KMS-11 (cell line): ENCODE results near the gene FLNB.
"Not testable (repeated sequence)": the region's sequence is repeated elsewhere in the genome, so short reads cannot be mapped to it uniquely, and the experiment has no call there.

Experiments used
- H2AFZ ChIP-seq: fragments of 200-600 bp; sonication (generic); 2 replicates; pipeline ENCODE4 v1.6.1; 2016; ENCODE audit warnings: antibody characterized with exemption, mixed run types, low read depth
- H3K27ac ChIP-seq: fragments of 200-600 bp; sonication (generic); 2 replicates; pipeline ENCODE4 v1.6.1; 2016; ENCODE audit warnings: mild to moderate bottlenecking, mixed run types
- H3K27me3 ChIP-seq: fragments of 200-600 bp; sonication (generic); 2 replicates; pipeline ENCODE4 v1.6.1; 2017; ENCODE audit warnings: mild to moderate bottlenecking, low read depth, mixed run types, moderate library complexity; ENCODE audit not compliant: insufficient read depth
- H3K36me3 ChIP-seq: fragments of 200-600 bp; sonication (generic); 2 replicates; pipeline ENCODE4 v1.6.1; 2017; ENCODE audit warnings: mild to moderate bottlenecking, mixed run types; ENCODE audit not compliant: insufficient read depth
- H3K4me1 ChIP-seq: fragments of 200-600 bp; sonication (generic); 2 replicates; pipeline ENCODE4 v1.6.1; 2016; ENCODE audit warnings: mild to moderate bottlenecking, low read depth, mixed run types; ENCODE audit not compliant: poor library complexity, severe bottlenecking
- H3K4me2 ChIP-seq: fragments of 200-600 bp; sonication (generic); 2 replicates; pipeline ENCODE4 v1.7.0; 2016; ENCODE audit warnings: mild to moderate bottlenecking, mixed run types
- H3K4me3 ChIP-seq: fragments of 200-600 bp; sonication (generic); IDR thresholded peaks from 2 replicates; pipeline ENCODE4 v1.6.1; 2017; ENCODE audit warnings: low read depth, low read length, mixed read lengths; ENCODE audit not compliant: insufficient read depth
- H3K79me2 ChIP-seq: fragments of 200-600 bp; sonication (generic); 2 replicates; pipeline ENCODE4 v1.6.1; 2016; ENCODE audit warnings: low read depth, mixed run types; ENCODE audit not compliant: insufficient read depth
- H3K9ac ChIP-seq: fragments of 200-600 bp; sonication (generic); 2 replicates; pipeline ENCODE4 v1.6.1; 2016; ENCODE audit warnings: mild to moderate bottlenecking, mixed run types
- H4K20me1 ChIP-seq: fragments of 200-600 bp; sonication (generic); 2 replicates; pipeline ENCODE4 v1.6.1; 2016; ENCODE audit warnings: mild to moderate bottlenecking, mixed run types; ENCODE audit not compliant: insufficient read depth
- CTCF ChIP-seq: fragments of 200-600 bp; sonication (generic); conservative IDR thresholded peaks from 2 replicates; pipeline ENCODE4 v1.6.1; 2017; ENCODE audit warnings: low read depth, mild to moderate bottlenecking, antibody characterized with exemption, low read length, moderate library complexity, mixed read lengths

The FLNB gene

GRCh38 chr3:58052373-58053273 is 44.4 kb downstream of the FLNB start:
- H3K79me2 ChIP-seq = no peaks in the 10 kb centered on the region
- no peaks in the 10 kb centered on the region for H4K20me1 ChIP-seq
- H3K4me1 ChIP-seq = no peaks in the 10 kb centered on the region
- no peaks in the 10 kb centered on the region for H3K36me3 ChIP-seq
- no peak overlapping the region for H3K4me2 ChIP-seq
- H3K9ac ChIP-seq = no peak overlapping the region
- H3K27me3 ChIP-seq = no peaks in the 10 kb centered on the region
- H3K4me3 ChIP-seq = no peak overlapping the region
- H2AFZ ChIP-seq = no peak overlapping the region
- H3K27ac ChIP-seq = no peak overlapping the region
- TF ChIP-seq CTCF = no peak

- no peak overlapping the region for H3K4me2 ChIP-seq
- no peak overlapping the region for H3K9ac ChIP-seq
- H3K27me3 ChIP-seq = no peaks in the 10 kb centered on the region
- H3K27ac ChIP-seq = no peak overlapping the region
- no peaks in the 10 kb centered on the region for H3K79me2 ChIP-seq
- H3K36me3 ChIP-seq = no peaks in the 10 kb centered on the region
- no peak for TF ChIP-seq CTCF
- no peaks in the 10 kb centered on the region for H3K4me1 ChIP-seq
- no peak overlapping the region for H2AFZ ChIP-seq
- H3K4me3 ChIP-seq = no peak overlapping the region
- no peaks in the 10 kb centered on the region for H4K20me1 ChIP-seq
These were observed 46.4 kb downstream of the FLNB start for GRCh38 chr3:58054652-58055051.

GRCh38 chr3:58055314-58055713 is 47.1 kb downstream of the FLNB start:
- no peak overlapping the region for H3K4me3 ChIP-seq
- no peaks in the 10 kb centered on the region for H4K20me1 ChIP-seq
- H2AFZ ChIP-seq = no peak overlapping the region
- H3K27me3 ChIP-seq = no peaks in the 10 kb centered on the region
- H3K79me2 ChIP-seq = no peaks in the 10 kb centered on the region
- H3K4me1 ChIP-seq = no peaks in the 10 kb centered on the region
- no peak overlapping the region for H3K9ac ChIP-seq
- no peak overlapping the region for H3K4me2 ChIP-seq
- H3K27ac ChIP-seq = no peak overlapping the region
- TF ChIP-seq CTCF = no peak
- no peaks in the 10 kb centered on the region for H3K36me3 ChIP-seq

GRCh38 chr3:58055891-58056290 is 47.7 kb downstream of the FLNB start:
- H3K79me2 ChIP-seq, H3K4me1 ChIP-seq: not testable (repeated sequence)

More at GRCh38 chr3:58055891-58056290, 47.7 kb downstream of the FLNB start:
- not testable (repeated sequence) for H3K9ac ChIP-seq, H3K36me3 ChIP-seq, H2AFZ ChIP-seq, H3K4me2 ChIP-seq, H3K4me3 ChIP-seq, H3K27ac ChIP-seq, H4K20me1 ChIP-seq, H3K27me3 ChIP-seq
